Gastroesophageal sphincter (tissue), 3 donors: Measurements from ENCODE around the gene VPS8.
"Not testable (repeated sequence)": the region's sequence is repeated elsewhere in the genome, so short reads cannot be mapped to it uniquely, and the experiment has no call there.

Source experiments
- EP300 ChIP-seq: sonication (generic); formaldehyde crosslinking; IDR thresholded peaks from one replicate; pipeline ENCODE4 v1.6.1; 2017; ENCODE audit warnings: antibody characterized with exemption, mild to moderate bottlenecking
- POLR2A ChIP-seq, 2 donors: fragments of 450-650 bp; IDR thresholded peaks; one replicate each; pipeline ENCODE4 v1.6.1; 2017; ENCODE audit warnings: antibody characterized with exemption in 2 of 2, mild to moderate bottlenecking in 2 of 2, moderate library complexity in 1 of 2
- POLR2AphosphoS5 ChIP-seq: sonication (generic); formaldehyde crosslinking; IDR thresholded peaks from one replicate; pipeline ENCODE4 v1.6.1; 2017; ENCODE audit warnings: antibody characterized with exemption
- TF ChIP-seq, protein P1 (sequence below), 4 experiments: fragments of 200-600 bp in 2 of 4; fragments of 450-650 bp in 2 of 4; sonication (generic) in 1 of 4; IDR thresholded peaks; one replicate each; pipeline ENCODE4 v1.5.1; 2017 to 2019; ENCODE audit warnings: antibody characterized with exemption in 4 of 4, mild to moderate bottlenecking in 2 of 4, moderate library complexity in 2 of 4

DNA sequence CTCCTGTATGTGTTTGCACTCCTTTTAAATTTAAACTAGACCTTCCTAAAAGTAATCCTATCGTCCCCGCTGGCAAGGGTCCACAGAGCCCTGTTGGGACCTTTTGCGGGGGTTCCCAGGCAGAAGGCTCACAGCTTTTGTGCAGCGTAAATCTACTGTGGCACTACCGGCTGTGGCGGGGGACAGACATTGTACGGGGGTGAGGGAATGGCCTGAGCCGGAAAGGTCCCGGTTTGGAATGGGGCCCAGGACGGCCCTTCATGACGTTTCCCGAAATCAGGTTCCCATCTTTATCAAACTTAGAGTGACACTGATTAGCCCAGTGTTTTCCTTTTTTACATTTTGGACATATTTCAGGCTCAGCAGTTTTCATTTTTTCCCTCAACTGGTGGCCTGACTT is 205.6 kb downstream of the VPS8 start:
- TF ChIP-seq, protein P1, sequence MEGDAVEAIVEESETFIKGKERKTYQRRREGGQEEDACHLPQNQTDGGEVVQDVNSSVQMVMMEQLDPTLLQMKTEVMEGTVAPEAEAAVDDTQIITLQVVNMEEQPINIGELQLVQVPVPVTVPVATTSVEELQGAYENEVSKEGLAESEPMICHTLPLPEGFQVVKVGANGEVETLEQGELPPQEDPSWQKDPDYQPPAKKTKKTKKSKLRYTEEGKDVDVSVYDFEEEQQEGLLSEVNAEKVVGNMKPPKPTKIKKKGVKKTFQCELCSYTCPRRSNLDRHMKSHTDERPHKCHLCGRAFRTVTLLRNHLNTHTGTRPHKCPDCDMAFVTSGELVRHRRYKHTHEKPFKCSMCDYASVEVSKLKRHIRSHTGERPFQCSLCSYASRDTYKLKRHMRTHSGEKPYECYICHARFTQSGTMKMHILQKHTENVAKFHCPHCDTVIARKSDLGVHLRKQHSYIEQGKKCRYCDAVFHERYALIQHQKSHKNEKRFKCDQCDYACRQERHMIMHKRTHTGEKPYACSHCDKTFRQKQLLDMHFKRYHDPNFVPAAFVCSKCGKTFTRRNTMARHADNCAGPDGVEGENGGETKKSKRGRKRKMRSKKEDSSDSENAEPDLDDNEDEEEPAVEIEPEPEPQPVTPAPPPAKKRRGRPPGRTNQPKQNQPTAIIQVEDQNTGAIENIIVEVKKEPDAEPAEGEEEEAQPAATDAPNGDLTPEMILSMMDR (IDR thresholded peaks at IDR 0.05) = not testable (repeated sequence)
- TF ChIP-seq POLR2AphosphoS5; EP300; POLR2A (IDR thresholded peaks at IDR 0.05): not testable (repeated sequence)
